HG02943 (cell line): ENCODE results near the gene VCAN.

Source experiments
- ATAC-seq: cut with Tn5 transposase; IDR thresholded peaks from one replicate; pipeline ENCODE4 v1.9.1; 2021; ENCODE audit warnings: mild to moderate bottlenecking, low read depth, moderate library complexity; ENCODE audit not compliant: unreplicated experiment

VCAN gene

DNA sequence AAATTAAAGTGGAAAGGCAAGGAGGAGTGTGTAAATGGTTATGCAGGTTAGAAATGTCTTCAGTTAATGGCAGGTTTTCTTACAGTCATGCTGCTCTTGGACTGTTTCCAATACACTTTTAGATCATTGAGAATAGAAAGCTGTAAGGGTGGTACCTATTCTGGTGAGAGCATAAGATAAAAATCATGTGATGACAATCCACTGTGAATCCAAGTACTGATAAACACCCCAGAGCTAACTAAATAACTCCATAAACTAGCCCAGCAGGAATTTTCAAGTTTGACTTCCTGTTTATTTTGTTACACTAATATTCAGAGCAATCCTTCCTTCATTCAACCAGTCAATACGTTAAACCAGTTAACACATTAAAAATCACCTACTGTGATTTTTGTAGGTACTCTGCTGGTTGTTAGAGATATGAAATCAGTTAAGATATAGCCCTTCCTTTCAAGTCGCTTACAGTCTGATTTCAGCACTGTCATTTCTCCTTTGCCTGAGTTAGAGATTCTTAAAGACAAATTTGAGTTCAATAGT, 22.6 kb downstream of the VCAN start:
- no peak for ATAC-seq

DNA sequence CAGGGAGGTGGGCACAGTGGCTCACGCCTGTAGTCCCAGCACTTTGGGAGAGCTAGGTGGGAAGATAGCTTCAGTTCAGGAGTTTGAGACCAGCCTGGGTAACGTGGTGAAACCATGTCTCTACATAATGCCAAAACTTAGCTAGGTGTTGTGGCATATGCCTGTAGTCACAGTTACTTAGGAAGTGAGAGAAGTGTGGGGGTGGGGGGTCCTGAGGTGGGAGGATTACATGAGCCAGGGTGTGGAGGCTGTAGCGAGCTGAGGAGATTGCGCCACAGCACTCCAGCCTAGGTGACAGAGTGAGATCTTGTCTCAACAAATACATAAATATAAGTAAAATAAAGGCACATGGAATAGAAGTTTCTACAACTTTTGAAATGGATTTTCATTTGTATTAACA, 23.1 kb downstream of the VCAN start:
- ATAC-seq: no peak

DNA sequence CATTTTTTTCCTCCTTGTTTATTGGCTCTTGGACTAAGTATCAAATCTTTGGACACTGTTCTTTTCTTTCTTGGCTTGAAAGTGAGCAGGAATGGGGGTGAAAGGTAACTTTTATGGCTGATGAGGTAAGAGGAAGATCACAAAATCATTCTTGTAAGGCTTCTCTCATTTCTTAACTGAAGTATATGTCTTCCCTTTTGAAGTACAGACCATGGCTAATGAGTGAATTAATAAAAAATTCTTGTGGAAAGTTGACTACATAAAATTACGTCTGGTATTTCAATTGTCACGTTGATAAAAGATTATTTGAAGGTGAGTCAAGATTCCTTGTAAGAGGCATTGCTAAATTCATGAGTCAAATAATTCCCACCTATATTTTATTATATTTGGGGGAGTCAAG, 25.1 kb downstream of the VCAN start:
- ATAC-seq: no peak

DNA sequence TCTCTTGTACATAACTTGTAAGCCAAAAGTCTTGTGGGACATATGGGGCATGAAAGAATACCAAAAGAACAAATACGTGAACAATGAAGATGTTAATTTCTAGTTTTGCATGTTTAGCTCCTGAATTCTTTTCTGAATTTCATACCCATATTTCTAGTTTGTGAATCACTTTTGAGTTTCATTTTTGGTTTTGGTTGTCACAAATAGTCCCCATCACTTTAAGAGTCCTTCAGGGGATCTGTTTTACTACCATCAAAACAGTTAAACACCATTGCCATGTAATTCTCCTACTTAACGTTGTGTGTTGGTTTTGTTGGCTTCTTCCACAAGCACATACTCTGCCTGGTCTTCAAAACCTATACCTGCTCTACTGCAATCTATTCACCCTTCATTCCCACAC, 27.0 kb downstream of the VCAN start:
- ATAC-seq: no peak

DNA sequence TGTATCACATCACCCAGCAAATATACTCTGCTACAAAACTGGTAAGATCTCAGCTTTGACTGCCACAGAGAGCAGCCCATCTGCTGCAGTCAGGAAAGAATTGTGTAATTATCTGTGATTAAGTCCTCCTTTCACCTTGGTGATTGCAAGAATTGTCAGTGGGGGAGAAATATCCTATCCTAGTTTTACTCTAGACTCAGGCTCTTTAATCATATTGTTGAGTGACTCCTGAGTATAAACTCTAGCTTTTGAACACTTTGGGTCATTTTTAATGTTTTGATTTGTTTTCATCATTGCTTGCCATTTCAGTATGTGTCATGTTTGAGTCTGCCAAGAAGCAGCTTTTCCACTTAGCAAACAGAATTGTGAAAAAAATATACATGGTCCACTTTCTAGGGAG, 32.1 kb downstream of the VCAN start:
- ATAC-seq: no peak

GRCh38 chr5:83507431-83507830, 35.9 kb downstream of the VCAN start:
- ATAC-seq: no peak

- ATAC-seq: no peak
These were observed 38.0 kb downstream of the VCAN start for GRCh38 chr5:83509540-83509939.

- peak; percentile 83 for ATAC-seq
These were observed 38.7 kb downstream of the VCAN start for GRCh38 chr5:83510260-83510659.

- ATAC-seq: no peak
These were observed 40.7 kb downstream of the VCAN start for GRCh38 chr5:83512061-83512745.

DNA sequence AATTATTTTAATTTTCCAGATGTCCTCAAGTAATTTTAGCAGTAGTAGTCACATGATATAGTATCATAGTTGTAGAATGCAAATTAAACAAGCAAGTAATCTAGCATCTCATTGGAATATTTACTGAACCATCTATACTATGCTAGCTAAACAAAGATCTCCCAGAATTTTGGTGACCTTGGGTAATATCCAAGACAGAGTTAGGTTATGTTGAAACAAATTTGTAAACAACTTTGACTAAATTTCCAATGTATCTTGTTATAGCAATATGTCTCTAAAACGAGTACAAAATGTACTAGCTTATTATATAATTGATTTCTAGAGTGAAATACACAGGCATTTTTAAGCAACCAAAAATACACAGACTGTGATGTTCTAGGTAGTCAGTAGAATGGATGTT, 41.5 kb downstream of the VCAN start:
- ATAC-seq: no peak

GRCh38 chr5:83513491-83513890, 41.9 kb downstream of the VCAN start:
- no peak for ATAC-seq

GRCh38 chr5:83516377-83516776, 44.8 kb downstream of the VCAN start:
- no peak for ATAC-seq

- ATAC-seq: no peak
These were observed 45.6 kb downstream of the VCAN start for GRCh38 chr5:83517072-83517687.

DNA sequence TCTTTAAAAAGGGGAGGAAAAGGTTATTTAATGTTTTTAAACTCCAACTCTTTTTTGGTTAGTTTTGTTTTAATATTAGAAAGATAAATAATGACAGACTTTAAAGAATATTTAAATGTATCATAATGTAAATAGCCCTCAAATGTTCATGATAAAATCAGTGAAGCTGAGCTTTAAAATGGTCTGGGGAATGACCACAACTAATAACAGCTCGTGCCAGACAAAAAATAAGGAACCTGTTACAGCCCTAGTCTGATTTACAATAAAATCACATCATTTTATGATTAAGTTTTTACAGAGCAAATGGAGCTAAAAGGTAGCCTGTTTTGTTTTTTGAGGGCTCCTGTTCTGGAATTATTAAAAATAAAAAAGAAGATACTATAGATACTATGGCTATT, 46.1 kb downstream of the VCAN start:
- no peak for ATAC-seq

GRCh38 chr5:83518319-83519061, 46.9 kb downstream of the VCAN start:
- no peak for ATAC-seq

GRCh38 chr5:83522446-83522845, 50.9 kb downstream of the VCAN start:
- no peak for ATAC-seq

DNA sequence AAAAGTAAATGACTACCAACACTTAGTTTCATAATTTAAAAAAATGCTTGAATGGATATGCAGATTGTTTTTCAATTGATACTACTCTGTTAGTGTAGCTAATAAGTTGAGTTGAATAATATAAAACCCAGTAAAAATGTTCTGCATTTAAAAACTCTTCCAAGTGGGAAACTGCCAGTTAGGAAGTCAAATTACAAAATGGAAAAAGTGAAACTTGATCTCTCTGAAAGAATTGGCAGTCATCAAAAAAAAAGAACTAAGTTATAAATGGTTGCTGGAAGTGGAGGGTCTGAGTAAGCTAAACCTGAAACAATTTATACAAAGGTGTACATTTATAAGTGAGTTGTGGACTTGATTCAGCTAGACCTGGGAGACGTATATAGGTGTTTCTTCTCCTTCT, 52.4 kb downstream of the VCAN start:
- no peak for ATAC-seq

DNA sequence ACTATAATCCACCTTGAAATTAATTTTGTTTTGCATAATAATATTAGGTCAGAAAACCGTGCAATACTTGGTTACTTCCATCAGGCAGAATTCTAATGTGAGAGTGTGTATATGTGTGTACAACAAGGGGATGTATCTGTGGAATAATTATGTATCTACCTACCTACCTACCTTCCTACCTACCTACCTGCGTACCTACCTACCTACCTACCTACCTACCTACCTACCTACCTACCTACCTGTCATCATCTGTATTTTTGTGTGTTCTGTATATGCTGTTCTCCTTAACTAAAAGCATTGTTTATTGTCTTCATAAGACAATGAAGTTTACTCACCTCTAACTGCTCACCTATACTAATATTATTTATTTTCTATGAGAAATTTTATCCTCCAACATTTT, 52.8 kb downstream of the VCAN start:
- ATAC-seq: no peak

- ATAC-seq: no peak
These were observed 53.4 kb downstream of the VCAN start for GRCh38 chr5:83524991-83525390.

DNA sequence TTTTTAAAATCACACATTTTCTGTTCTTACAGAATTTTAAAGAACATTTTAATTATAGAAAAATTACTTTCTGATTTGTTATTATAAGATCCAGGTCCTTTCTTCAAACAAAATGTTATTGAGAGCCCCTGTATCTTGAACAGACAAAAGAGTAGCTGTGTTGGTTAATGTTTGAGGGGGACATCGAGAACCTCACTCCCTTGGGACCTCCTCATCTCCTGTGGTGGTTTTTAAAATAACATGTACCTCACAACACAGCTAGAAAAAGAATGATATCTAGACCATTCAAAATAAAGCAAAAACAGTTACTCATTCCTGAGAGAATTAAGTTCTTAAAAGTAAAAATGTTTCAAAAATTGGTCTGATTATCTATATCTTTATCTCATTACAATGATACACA, 54.7 kb downstream of the VCAN start:
- no peak for ATAC-seq

GRCh38 chr5:83527221-83527620, 55.7 kb downstream of the VCAN start:
- ATAC-seq: no peak
